HCT116 (cell line): ENCODE results near the gene FAM83B. TPM values are rescaled to one million over a fixed set of nuclear protein-coding genes. Genes with fewer than 3 reads are reported as not detected.

Experiments used
- ATAC-seq: fragments of 200-7000 bp; cut with Tn5 transposase; 2 replicates; pipeline ENCODE4 v1.9.1; 2020; ENCODE audit warnings: mild to moderate bottlenecking, moderate library complexity
- BruUV-seq: library from RNA; stranded (reverse); fragments of 400-500 nt; replicated peaks from 2 replicates; lab custom pipeline; 2021; lab: Mats Ljungman, UMichigan
- CTCF ChIA-PET: fragments of 300-600 bp; sonication (Branson Sonifier 250); formaldehyde crosslinking; loops from one replicate; lab custom pipeline; 2021; ENCODE audit warnings: antibody characterized with exemption; lab: Charles Lee
- POLR2A ChIA-PET: fragments of 300-600, 350-600 bp; sonication (Branson Sonifier 250); formaldehyde crosslinking; loops from one replicate; lab custom pipeline; 2021; ENCODE audit warnings: antibody characterized with exemption; lab: Charles Lee
- RAD21 ChIA-PET, 2 experiments: fragments of 300-600 bp; sonication (Branson Sonifier 250); formaldehyde crosslinking; loops; one replicate each; lab custom pipeline; 2023; ENCODE audit warnings: low total read pairs in 2 of 2; ENCODE audit not compliant: uncharacterized antibody in 2 of 2, unreplicated experiment in 2 of 2, low non-redundant PET in 1 of 2; lab: Charles Lee
- DNase-seq: peaks from one replicate; pipeline ENCODE4 v3.0.0-alpha.2; 2010; ENCODE audit warnings: low read depth, low spot score
- H2AFZ ChIP-seq: fragments of 200-600 bp; shearing (Covaris generic), sonication (generic); 2 replicates; pipeline ENCODE4 v1.6.1; 2017; ENCODE audit warnings: low read depth, mixed run types, mixed read lengths, antibody characterized with exemption, low read length; ENCODE audit not compliant: poor library complexity, severe bottlenecking
- H3K27ac ChIP-seq: 2 replicates; pipeline ENCODE4 v1.5.1; 2012; ENCODE audit warnings: low read depth, low read length
- H3K27me3 ChIP-seq: fragments of 200-600 bp; sonication (generic); 2 replicates; pipeline ENCODE4 v1.6.1; 2016; ENCODE audit warnings: mixed run types, low read length, mixed read lengths; ENCODE audit not compliant: insufficient read depth
- H3K36me3 ChIP-seq, 2 experiments: fragments of 200-500 bp in 1 of 2; fragments of 200-600 bp in 1 of 2; sonication (Bioruptor generic) in 1 of 2; sonication (generic) in 1 of 2; 2 replicates each; pipeline versions ENCODE4 v1.5.1 to v1.6.1; 2014 to 2016; ENCODE audit warnings: low read length in 2 of 2, inconsistent platforms in 1 of 2, mixed read lengths in 1 of 2, mixed run types in 1 of 2; ENCODE audit not compliant: insufficient read depth in 2 of 2, control insufficient read depth in 1 of 2
- H3K4me1 ChIP-seq, 2 experiments: fragments of 200-600 bp in 1 of 2; sonication (generic) in 1 of 2; 2 replicates each; pipeline versions ENCODE4 v1.5.1 to v1.6.1; 2012 to 2017; ENCODE audit warnings: low read length in 2 of 2, inconsistent platforms in 1 of 2, mild to moderate bottlenecking in 1 of 2, mixed read lengths in 1 of 2, mixed run types in 1 of 2, moderate library complexity in 1 of 2; ENCODE audit not compliant: insufficient read depth in 2 of 2, control insufficient read depth in 1 of 2
- H3K4me2 ChIP-seq: fragments of 200-600 bp; sonication (generic); 2 replicates; pipeline ENCODE4 v1.6.1; 2017; ENCODE audit warnings: mixed run types, low read length, mixed read lengths
- H3K4me3 ChIP-seq, 2 experiments: fragments of 200-600 bp in 1 of 2; sonication (generic) in 1 of 2; replicated peaks in 1 of 2; 2 replicates each; pipeline ENCODE4 v1.5.1; 2011 to 2016; ENCODE audit warnings: low read length in 2 of 2, control low read depth in 1 of 2, low read depth in 1 of 2, mild to moderate bottlenecking in 1 of 2, mixed read lengths in 1 of 2, mixed run types in 1 of 2
- H3K79me2 ChIP-seq: fragments of 200-600 bp; sonication (generic); 2 replicates; pipeline ENCODE4 v1.6.1; 2017; ENCODE audit warnings: mild to moderate bottlenecking, mixed run types, low read length, moderate library complexity, mixed read lengths; ENCODE audit not compliant: insufficient read depth
- H3K9ac ChIP-seq: fragments of 200-600 bp; sonication (generic); 2 replicates; pipeline ENCODE4 v1.6.1; 2016; ENCODE audit warnings: low read length, mixed read lengths
- H3K9me2 ChIP-seq: fragments of 200-600 bp; sonication (generic), shearing (Covaris generic); 2 replicates; pipeline ENCODE4 v1.6.1; 2017; ENCODE audit warnings: mixed run types, mild to moderate bottlenecking, moderate library complexity; ENCODE audit not compliant: insufficient read depth
- H3K9me3 ChIP-seq, 2 experiments: fragments of 200-500 bp in 1 of 2; fragments of 200-600 bp in 1 of 2; sonication (Bioruptor generic) in 1 of 2; sonication (generic) in 1 of 2; 2 replicates each; pipeline ENCODE4 v1.6.1; 2014 to 2017; ENCODE audit warnings: low read length in 2 of 2, mixed read lengths in 2 of 2, inconsistent platforms in 1 of 2, low read depth in 1 of 2, mild to moderate bottlenecking in 1 of 2, mixed run types in 1 of 2, moderate library complexity in 1 of 2; ENCODE audit not compliant: control insufficient read depth in 1 of 2, insufficient read depth in 1 of 2
- H4K20me1 ChIP-seq: fragments of 200-600 bp; sonication (generic), shearing (Covaris generic); 2 replicates; pipeline ENCODE4 v1.6.1; 2017; ENCODE audit warnings: mixed run types, mild to moderate bottlenecking, moderate library complexity; ENCODE audit not compliant: insufficient read depth
- CEBPB ChIP-seq: IDR thresholded peaks from 2 replicates; pipeline ENCODE4 v1.6.1; 2012; ENCODE audit warnings: low read depth
- EGR1 ChIP-seq: IDR thresholded peaks from 2 replicates; pipeline ENCODE4 v1.6.1; 2012; ENCODE audit warnings: low read depth
- ELF1 ChIP-seq: IDR thresholded peaks from 2 replicates; pipeline ENCODE4 v1.6.1; 2012; ENCODE audit warnings: low read depth, borderline replicate concordance
- EZH2 ChIP-seq: fragments of 200-600 bp; sonication (generic); IDR thresholded peaks from 2 replicates; pipeline ENCODE4 v1.6.1; 2017; ENCODE audit warnings: antibody characterized with exemption, mixed run types
- EZH2phosphoT487 ChIP-seq: fragments of 200-600 bp; IDR thresholded peaks from 2 replicates; pipeline ENCODE4 v1.6.1; 2018; ENCODE audit warnings: antibody characterized with exemption, borderline replicate concordance
- FOSL1 ChIP-seq: IDR thresholded peaks from 2 replicates; pipeline ENCODE4 v1.6.1; 2012; ENCODE audit warnings: low read depth
- JUND ChIP-seq: IDR thresholded peaks from 2 replicates; pipeline ENCODE4 v1.6.1; 2012
- POLR2A ChIP-seq: IDR thresholded peaks from 2 replicates; pipeline ENCODE4 v1.7.0; 2011; ENCODE audit warnings: borderline replicate concordance; ENCODE audit not compliant: insufficient read depth, insufficient read length; ENCODE audit errors: extremely low read depth
- POLR2AphosphoS5 ChIP-seq: IDR thresholded peaks from 2 replicates; pipeline ENCODE4 v1.6.1; 2011; ENCODE audit warnings: mild to moderate bottlenecking, low read depth, low read length, moderate library complexity
- RAD21 ChIP-seq: IDR thresholded peaks from 2 replicates; pipeline ENCODE4 v1.6.1; 2012; ENCODE audit warnings: low read depth, mild to moderate bottlenecking
- SIN3A ChIP-seq: IDR thresholded peaks from 2 replicates; pipeline ENCODE4 v1.6.1; 2012; ENCODE audit warnings: low read depth
- SP1 ChIP-seq: IDR thresholded peaks from 2 replicates; pipeline ENCODE4 v1.6.1; 2012; ENCODE audit warnings: low read depth
- SRF ChIP-seq: IDR thresholded peaks from 2 replicates; pipeline ENCODE4 v1.6.1; 2012; ENCODE audit warnings: low read depth
- TCF7L2 ChIP-seq: IDR thresholded peaks from 2 replicates; pipeline ENCODE4 v1.7.0; 2011; ENCODE audit warnings: borderline replicate concordance, inconsistent platforms; ENCODE audit not compliant: insufficient read depth, insufficient read length; ENCODE audit errors: extremely low read depth
- YY1 ChIP-seq: IDR thresholded peaks from 2 replicates; pipeline ENCODE4 v1.6.1; 2011; ENCODE audit warnings: low read length, low read depth, moderate library complexity, mild to moderate bottlenecking; ENCODE audit not compliant: insufficient replicate concordance; ENCODE audit errors: extremely low read depth
- ZFX ChIP-seq: fragments of 450-650 bp; IDR thresholded peaks from 2 replicates; pipeline ENCODE4 v1.6.1; 2017
- ZNF274 ChIP-seq: fragments of 200-500 bp; sonication (Bioruptor generic); IDR thresholded peaks from 2 replicates; pipeline ENCODE4 v1.6.1; 2014; ENCODE audit warnings: mild to moderate bottlenecking, low read depth, low read length, inconsistent platforms
- intact Hi-C: fragments of 100-400 bp; cut with micrococcal nuclease; formaldehyde crosslinking; loops from 2 replicates; pipeline ENCODE4 v1.10.0; 2022
- total RNA-seq: library from RNA; stranded (reverse); gene quantifications from one replicate; pipeline ENCODE4 v1.2.1, GENCODE V29; 2021; ENCODE audit not compliant: unreplicated experiment
- TF ChIP-seq, protein P1 (sequence below): IDR thresholded peaks from 2 replicates; pipeline ENCODE4 v1.6.1; 2012
- TF ChIP-seq, protein P2 (sequence below): IDR thresholded peaks from 2 replicates; pipeline ENCODE4 v1.6.1; 2011; ENCODE audit warnings: mild to moderate bottlenecking, low read length, moderate library complexity; ENCODE audit not compliant: insufficient replicate concordance; ENCODE audit errors: extremely low read depth
- TF ChIP-seq, protein P3 (sequence below), 3 experiments: fragments of 200-600 bp in 1 of 3; sonication (generic) in 1 of 3; IDR thresholded peaks in 2 of 3; conservative IDR thresholded peaks in 1 of 3; 2 replicates each; pipeline ENCODE4 v1.5.1; 2012 to 2017; ENCODE audit warnings: low read depth in 2 of 3, low read length in 2 of 3, antibody characterized with exemption in 1 of 3, borderline replicate concordance in 1 of 3, control low read depth in 1 of 3, mild to moderate bottlenecking in 1 of 3, mixed read lengths in 1 of 3, mixed run types in 1 of 3, moderate library complexity in 1 of 3; ENCODE audit not compliant: insufficient read depth in 1 of 3
- TF ChIP-seq, protein P4 (sequence below): IDR thresholded peaks from 2 replicates; pipeline ENCODE4 v1.6.1; 2012; ENCODE audit warnings: low read depth
- TF ChIP-seq, protein P5 (sequence below): IDR thresholded peaks from 2 replicates; pipeline ENCODE4 v1.6.1; 2012

Gene FAM83B
- total RNA-seq, 1 experiment from 2014 or later = 16.9 TPM

DNA sequence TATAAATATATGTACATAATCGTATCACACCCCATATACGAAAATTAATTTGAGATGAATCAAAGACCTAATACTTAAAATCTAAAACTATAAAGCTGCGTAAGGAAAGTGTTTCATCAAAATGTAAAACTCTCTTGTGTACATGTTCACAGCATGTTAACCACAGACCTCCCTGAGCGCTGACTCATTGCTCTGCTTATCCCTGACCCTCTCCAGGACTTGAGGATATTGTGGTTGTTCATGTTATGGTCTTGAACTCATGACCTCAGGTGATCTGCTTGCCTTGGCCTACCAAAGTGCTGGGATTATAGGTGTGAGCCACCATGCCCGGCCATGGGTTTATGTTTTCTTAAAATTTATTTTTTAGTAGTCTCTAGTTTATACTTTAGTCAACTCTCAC, 14.2 kb downstream of the FAM83B start:
- ATAC-seq (peak; percentile 94), DNase-seq (peak; percentile 48)
- Histone ChIP-seq H3K4me3 (no peak overlapping the region), H3K9me3 (no peaks in the 10 kb centered on the region), H3K27me3 (no peaks in the 10 kb centered on the region), H3K4me2 (peak overlapping the region; percentile 42), H3K79me2 (peaks cover 21% of the 10 kb centered on the region), H3K9ac (no peak overlapping the region), H3K4me1 (peaks cover 16 to 25% of the 10 kb centered on the region in 2 experiments), H3K36me3 (no peaks in the 10 kb centered on the region), H4K20me1 (no peaks in the 10 kb centered on the region), H2AFZ (no peak overlapping the region), H3K9me2 (no peaks in the 10 kb centered on the region), H3K27ac (no peak overlapping the region)
- RAD21 ChIA-PET = no interaction called here
- POLR2A ChIA-PET = no interaction called here
- CTCF ChIA-PET = no interaction called here
- no TSS peak for BruUV-seq
- intact Hi-C loops = no loop called here
- no peak for TF ChIP-seq POLR2A
- TF ChIP-seq EZH2 = no peak
- TF ChIP-seq SRF = no peak
- peak; percentile 46; the same call in 1 of the 2 replicates for TF ChIP-seq FOSL1
- TF ChIP-seq ZFX = no peak
- no peak for TF ChIP-seq ZNF274
- TF ChIP-seq YY1 = no peak
- TF ChIP-seq EZH2phosphoT487 = no peak
- no peak for TF ChIP-seq SIN3A
- no peak for TF ChIP-seq POLR2AphosphoS5
- TF ChIP-seq JUND = peak; percentile 53
- TF ChIP-seq, protein P1, sequence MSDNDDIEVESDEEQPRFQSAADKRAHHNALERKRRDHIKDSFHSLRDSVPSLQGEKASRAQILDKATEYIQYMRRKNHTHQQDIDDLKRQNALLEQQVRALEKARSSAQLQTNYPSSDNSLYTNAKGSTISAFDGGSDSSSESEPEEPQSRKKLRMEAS = no peak
- TF ChIP-seq, protein P2, sequence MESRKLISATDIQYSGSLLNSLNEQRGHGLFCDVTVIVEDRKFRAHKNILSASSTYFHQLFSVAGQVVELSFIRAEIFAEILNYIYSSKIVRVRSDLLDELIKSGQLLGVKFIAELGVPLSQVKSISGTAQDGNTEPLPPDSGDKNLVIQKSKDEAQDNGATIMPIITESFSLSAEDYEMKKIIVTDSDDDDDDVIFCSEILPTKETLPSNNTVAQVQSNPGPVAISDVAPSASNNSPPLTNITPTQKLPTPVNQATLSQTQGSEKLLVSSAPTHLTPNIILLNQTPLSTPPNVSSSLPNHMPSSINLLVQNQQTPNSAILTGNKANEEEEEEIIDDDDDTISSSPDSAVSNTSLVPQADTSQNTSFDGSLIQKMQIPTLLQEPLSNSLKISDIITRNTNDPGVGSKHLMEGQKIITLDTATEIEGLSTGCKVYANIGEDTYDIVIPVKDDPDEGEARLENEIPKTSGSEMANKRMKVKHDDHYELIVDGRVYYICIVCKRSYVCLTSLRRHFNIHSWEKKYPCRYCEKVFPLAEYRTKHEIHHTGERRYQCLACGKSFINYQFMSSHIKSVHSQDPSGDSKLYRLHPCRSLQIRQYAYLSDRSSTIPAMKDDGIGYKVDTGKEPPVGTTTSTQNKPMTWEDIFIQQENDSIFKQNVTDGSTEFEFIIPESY = no peak
- TF ChIP-seq EGR1 = no peak
- TF ChIP-seq, protein P3, sequence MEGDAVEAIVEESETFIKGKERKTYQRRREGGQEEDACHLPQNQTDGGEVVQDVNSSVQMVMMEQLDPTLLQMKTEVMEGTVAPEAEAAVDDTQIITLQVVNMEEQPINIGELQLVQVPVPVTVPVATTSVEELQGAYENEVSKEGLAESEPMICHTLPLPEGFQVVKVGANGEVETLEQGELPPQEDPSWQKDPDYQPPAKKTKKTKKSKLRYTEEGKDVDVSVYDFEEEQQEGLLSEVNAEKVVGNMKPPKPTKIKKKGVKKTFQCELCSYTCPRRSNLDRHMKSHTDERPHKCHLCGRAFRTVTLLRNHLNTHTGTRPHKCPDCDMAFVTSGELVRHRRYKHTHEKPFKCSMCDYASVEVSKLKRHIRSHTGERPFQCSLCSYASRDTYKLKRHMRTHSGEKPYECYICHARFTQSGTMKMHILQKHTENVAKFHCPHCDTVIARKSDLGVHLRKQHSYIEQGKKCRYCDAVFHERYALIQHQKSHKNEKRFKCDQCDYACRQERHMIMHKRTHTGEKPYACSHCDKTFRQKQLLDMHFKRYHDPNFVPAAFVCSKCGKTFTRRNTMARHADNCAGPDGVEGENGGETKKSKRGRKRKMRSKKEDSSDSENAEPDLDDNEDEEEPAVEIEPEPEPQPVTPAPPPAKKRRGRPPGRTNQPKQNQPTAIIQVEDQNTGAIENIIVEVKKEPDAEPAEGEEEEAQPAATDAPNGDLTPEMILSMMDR (IDR thresholded peaks at IDR 0.05 in 2 of 3, conservative IDR thresholded peaks at IDR 0.05 in 1 of 3; ENCODE audit: borderline replicate concordance in 1 of 3, insufficient read depth in 1 of 3, low read depth in 2 of 3, low read length in 2 of 3) = no peak
- TF ChIP-seq, protein P4, sequence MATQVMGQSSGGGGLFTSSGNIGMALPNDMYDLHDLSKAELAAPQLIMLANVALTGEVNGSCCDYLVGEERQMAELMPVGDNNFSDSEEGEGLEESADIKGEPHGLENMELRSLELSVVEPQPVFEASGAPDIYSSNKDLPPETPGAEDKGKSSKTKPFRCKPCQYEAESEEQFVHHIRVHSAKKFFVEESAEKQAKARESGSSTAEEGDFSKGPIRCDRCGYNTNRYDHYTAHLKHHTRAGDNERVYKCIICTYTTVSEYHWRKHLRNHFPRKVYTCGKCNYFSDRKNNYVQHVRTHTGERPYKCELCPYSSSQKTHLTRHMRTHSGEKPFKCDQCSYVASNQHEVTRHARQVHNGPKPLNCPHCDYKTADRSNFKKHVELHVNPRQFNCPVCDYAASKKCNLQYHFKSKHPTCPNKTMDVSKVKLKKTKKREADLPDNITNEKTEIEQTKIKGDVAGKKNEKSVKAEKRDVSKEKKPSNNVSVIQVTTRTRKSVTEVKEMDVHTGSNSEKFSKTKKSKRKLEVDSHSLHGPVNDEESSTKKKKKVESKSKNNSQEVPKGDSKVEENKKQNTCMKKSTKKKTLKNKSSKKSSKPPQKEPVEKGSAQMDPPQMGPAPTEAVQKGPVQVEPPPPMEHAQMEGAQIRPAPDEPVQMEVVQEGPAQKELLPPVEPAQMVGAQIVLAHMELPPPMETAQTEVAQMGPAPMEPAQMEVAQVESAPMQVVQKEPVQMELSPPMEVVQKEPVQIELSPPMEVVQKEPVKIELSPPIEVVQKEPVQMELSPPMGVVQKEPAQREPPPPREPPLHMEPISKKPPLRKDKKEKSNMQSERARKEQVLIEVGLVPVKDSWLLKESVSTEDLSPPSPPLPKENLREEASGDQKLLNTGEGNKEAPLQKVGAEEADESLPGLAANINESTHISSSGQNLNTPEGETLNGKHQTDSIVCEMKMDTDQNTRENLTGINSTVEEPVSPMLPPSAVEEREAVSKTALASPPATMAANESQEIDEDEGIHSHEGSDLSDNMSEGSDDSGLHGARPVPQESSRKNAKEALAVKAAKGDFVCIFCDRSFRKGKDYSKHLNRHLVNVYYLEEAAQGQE = no peak
- peak; percentile 42 for TF ChIP-seq SP1
- no peak for TF ChIP-seq RAD21
- no peak for TF ChIP-seq CEBPB
- no peak for TF ChIP-seq TCF7L2
- TF ChIP-seq ELF1 = no peak
- TF ChIP-seq, protein P5, sequence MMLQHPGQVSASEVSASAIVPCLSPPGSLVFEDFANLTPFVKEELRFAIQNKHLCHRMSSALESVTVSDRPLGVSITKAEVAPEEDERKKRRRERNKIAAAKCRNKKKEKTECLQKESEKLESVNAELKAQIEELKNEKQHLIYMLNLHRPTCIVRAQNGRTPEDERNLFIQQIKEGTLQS = no peak
